ENCODE measurements around the gene UTRN.
A peak's percentile ranks its signal among the peaks of the same experiment; 100 is the strongest.

UTRN gene

GRCh38 chr6:144284783-144285547 is at the start of gene UTRN:
TSS of gene UTRN (plus strand) at chr6:144285335. CDS start at chr6:144291829, 6,494 bp downstream.
- DNase-seq: peak; percentile 65
- ATAC-seq: peak; percentile 75

- DNase-seq (no peak), ATAC-seq (no peak)
Measured at GRCh38 chr6:144244688-144245087, 40.4 kb upstream of the UTRN start.

GRCh38 chr6:144246988-144247387 is 38.1 kb upstream of the UTRN start:
- ATAC-seq (no peak), DNase-seq (no peak)

- ATAC-seq (peak; percentile 77), DNase-seq (peak; percentile 7)
Measured at GRCh38 chr6:144248003-144248402, 37.1 kb upstream of the UTRN start.

- ATAC-seq: peak; percentile 76
- peak; percentile 6 for DNase-seq
Measured at GRCh38 chr6:144248476-144249301, 36.4 kb upstream of the UTRN start.

GRCh38 chr6:144250276-144250675 is 34.9 kb upstream of the UTRN start:
- ATAC-seq (no peak), DNase-seq (no peak)

- DNase-seq (no peak), ATAC-seq (no peak)
Measured at GRCh38 chr6:144252259-144252658, 32.9 kb upstream of the UTRN start.

- ATAC-seq (no peak), DNase-seq (no peak)
Measured at GRCh38 chr6:144259986-144260385, 25.1 kb upstream of the UTRN start.

- ATAC-seq: no peak
- peak; percentile 9 for DNase-seq
Measured at GRCh38 chr6:144262470-144263369, 22.4 kb upstream of the UTRN start.

- DNase-seq: no peak
Measured at GRCh38 chr6:144263786-144264185, 21.3 kb upstream of the UTRN start.

GRCh38 chr6:144264270-144265060 is 20.7 kb upstream of the UTRN start:
- ATAC-seq (no peak), DNase-seq (no peak)

More at GRCh38 chr6:144263786-144264185, 21.3 kb upstream of the UTRN start:
- no peak for ATAC-seq

- ATAC-seq (no peak), DNase-seq (no peak)
Measured at GRCh38 chr6:144265061-144265357, 20.1 kb upstream of the UTRN start.

GRCh38 chr6:144265390-144265789 is 19.7 kb upstream of the UTRN start:
- DNase-seq (no peak), ATAC-seq (no peak)

GRCh38 chr6:144266091-144266649 is 19.0 kb upstream of the UTRN start:
- DNase-seq (no peak), ATAC-seq (no peak)

GRCh38 chr6:144268794-144269349 is 16.3 kb upstream of the UTRN start:
- ATAC-seq: no peak
- no peak for DNase-seq

- no peak for ATAC-seq
- DNase-seq: no peak
Measured at GRCh38 chr6:144277174-144277573, 8.0 kb upstream of the UTRN start.

GRCh38 chr6:144277605-144278227 is 7.4 kb upstream of the UTRN start:
- DNase-seq (no peak), ATAC-seq (no peak)

GRCh38 chr6:144278659-144279314 is 6.3 kb upstream of the UTRN start:
- no peak for DNase-seq
- no peak for ATAC-seq

GRCh38 chr6:144279484-144280150 is 5.5 kb upstream of the UTRN start:
- DNase-seq: no peak
- no peak for ATAC-seq
